Smooth muscle cell (in vitro differentiated cells): Measurements from ENCODE around the gene MYBPHL. TPM values are rescaled to one million over a fixed set of nuclear protein-coding genes. Genes with fewer than 3 reads are reported as not detected.

Source experiments
- DNase-seq: peaks from one replicate; lab custom pipeline; 2025; ENCODE audit not compliant: unreplicated experiment; lab: John Stamatoyannopoulos, UW
- H2AFZ ChIP-seq: fragments of 200-600 bp; sonication (generic); 2 replicates; pipeline ENCODE4 v1.6.0; 2016; ENCODE audit warnings: antibody characterized with exemption, low read depth, mild to moderate bottlenecking
- H3F3A ChIP-seq: fragments of 200-600 bp; sonication (generic); 2 replicates; pipeline ENCODE4 v1.6.0; 2017; ENCODE audit warnings: antibody characterized with exemption, low read depth
- H3K27ac ChIP-seq: fragments of 200-600 bp; sonication (generic); 2 replicates; pipeline ENCODE4 v1.5.1; 2016; ENCODE audit warnings: low read depth, mild to moderate bottlenecking
- H3K27me3 ChIP-seq: fragments of 200-600 bp; sonication (generic); 2 replicates; pipeline ENCODE4 v1.6.1; 2016; ENCODE audit warnings: low read depth, mild to moderate bottlenecking
- H3K36me3 ChIP-seq: fragments of 200-600 bp; sonication (generic); 2 replicates; pipeline ENCODE4 v1.5.1; 2016; ENCODE audit warnings: low read depth
- H3K4me1 ChIP-seq: fragments of 200-600 bp; sonication (generic); 2 replicates; pipeline ENCODE4 v1.5.1; 2016; ENCODE audit warnings: low read depth
- H3K4me2 ChIP-seq: fragments of 200-600 bp; sonication (generic); 2 replicates; pipeline ENCODE4 v1.6.0; 2016; ENCODE audit warnings: mild to moderate bottlenecking
- H3K4me3 ChIP-seq: fragments of 200-600 bp; sonication (generic); 2 replicates; pipeline ENCODE4 v1.5.1; 2016; ENCODE audit warnings: mild to moderate bottlenecking
- H3K79me2 ChIP-seq: fragments of 200-600 bp; sonication (generic); 2 replicates; pipeline ENCODE4 v1.6.0; 2016; ENCODE audit warnings: low read depth, mild to moderate bottlenecking
- H3K9ac ChIP-seq: fragments of 200-600 bp; sonication (generic); 2 replicates; pipeline ENCODE4 v1.6.0; 2016; ENCODE audit warnings: low read depth
- H3K9me3 ChIP-seq: fragments of 200-600 bp; sonication (generic); replicated peaks from 2 replicates; pipeline ENCODE4 v1.5.1; 2016; ENCODE audit warnings: low read depth
- H4K20me1 ChIP-seq: fragments of 200-600 bp; sonication (generic); 2 replicates; pipeline ENCODE4 v1.6.0; 2016; ENCODE audit warnings: low read depth
- WGBS: methylation state at CpG from one replicate; pipeline ENCODE4 v1.1.7; 2016; ENCODE audit warnings: low lambda C conversion rate; 5-methylcytosine and 5-hydroxymethylcytosine counted together
- polyA plus RNA-seq: library from polyadenylated mRNA; unstranded; fragments of >200 nt; fragmentation: Nextera tagmentation; extraction: Ambion mirVana; gene quantifications from 2 replicates; pipeline ENCODE4 v1.2.1, GENCODE V29; 2016
- total RNA-seq: library from RNA; depleted of rRNA; stranded (reverse); fragments of >200 nt; gene quantifications from 2 replicates; pipeline ENCODE4 v1.2.3, GENCODE V29; 2014
- TF ChIP-seq, protein P1 (sequence below): fragments of 200-600 bp; sonication (generic); IDR thresholded peaks from 2 replicates; pipeline ENCODE4 v1.5.1; 2017; ENCODE audit warnings: borderline replicate concordance, mild to moderate bottlenecking, antibody characterized with exemption; ENCODE audit not compliant: insufficient read depth, poor library complexity, severe bottlenecking

MYBPHL gene
- total and polyA plus RNA-seq, 2 experiments from 2014 or later, result not detected

DNA sequence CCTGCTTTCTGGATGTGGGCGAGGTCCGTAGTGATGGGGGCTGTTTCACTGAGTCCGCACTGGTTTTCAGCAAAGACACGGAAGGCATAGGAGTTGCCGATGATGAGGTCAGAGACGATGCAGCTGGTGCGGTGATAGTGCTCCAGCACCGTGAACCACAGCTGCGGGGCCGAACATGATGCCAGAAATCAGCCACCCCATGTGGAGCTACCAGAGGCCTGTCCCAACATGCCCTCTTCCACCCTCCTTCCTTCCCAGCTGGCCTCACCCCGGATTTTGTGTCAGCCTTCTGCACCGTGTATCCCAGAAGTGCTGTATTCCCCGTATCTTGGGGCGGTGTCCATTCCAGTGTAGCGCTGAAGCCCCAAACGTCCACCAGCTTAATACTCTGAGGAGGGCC, 10.0 kb downstream of the MYBPHL start:
- 93% methylated on average over 13 of the region's 16 CpGs for WGBS
- H3K4me1 ChIP-seq, result no peaks in the 10 kb centered on the region
- no peaks in the 10 kb centered on the region for H3K79me2 ChIP-seq
- no peak overlapping the region for H3K4me3 ChIP-seq
- H4K20me1 ChIP-seq, result no peaks in the 10 kb centered on the region
- no peak overlapping the region for H3K4me2 ChIP-seq
- peaks cover 4% of the 10 kb centered on the region for H3F3A ChIP-seq
- no peak for DNase-seq
- TF ChIP-seq, protein P1, sequence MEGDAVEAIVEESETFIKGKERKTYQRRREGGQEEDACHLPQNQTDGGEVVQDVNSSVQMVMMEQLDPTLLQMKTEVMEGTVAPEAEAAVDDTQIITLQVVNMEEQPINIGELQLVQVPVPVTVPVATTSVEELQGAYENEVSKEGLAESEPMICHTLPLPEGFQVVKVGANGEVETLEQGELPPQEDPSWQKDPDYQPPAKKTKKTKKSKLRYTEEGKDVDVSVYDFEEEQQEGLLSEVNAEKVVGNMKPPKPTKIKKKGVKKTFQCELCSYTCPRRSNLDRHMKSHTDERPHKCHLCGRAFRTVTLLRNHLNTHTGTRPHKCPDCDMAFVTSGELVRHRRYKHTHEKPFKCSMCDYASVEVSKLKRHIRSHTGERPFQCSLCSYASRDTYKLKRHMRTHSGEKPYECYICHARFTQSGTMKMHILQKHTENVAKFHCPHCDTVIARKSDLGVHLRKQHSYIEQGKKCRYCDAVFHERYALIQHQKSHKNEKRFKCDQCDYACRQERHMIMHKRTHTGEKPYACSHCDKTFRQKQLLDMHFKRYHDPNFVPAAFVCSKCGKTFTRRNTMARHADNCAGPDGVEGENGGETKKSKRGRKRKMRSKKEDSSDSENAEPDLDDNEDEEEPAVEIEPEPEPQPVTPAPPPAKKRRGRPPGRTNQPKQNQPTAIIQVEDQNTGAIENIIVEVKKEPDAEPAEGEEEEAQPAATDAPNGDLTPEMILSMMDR, result no peak
- H3K36me3 ChIP-seq, result no peaks in the 10 kb centered on the region
- no peak overlapping the region for H2AFZ ChIP-seq
- no peaks in the 10 kb centered on the region for H3K27me3 ChIP-seq
- no peak overlapping the region for H3K27ac ChIP-seq
- no peak overlapping the region for H3K9ac ChIP-seq
- no peaks in the 10 kb centered on the region for H3K9me3 ChIP-seq

- Histone ChIP-seq H2AFZ (no peak overlapping the region), H3K36me3 (no peaks in the 10 kb centered on the region), H3K9me3 (no peaks in the 10 kb centered on the region), H3K27me3 (no peaks in the 10 kb centered on the region), H3K4me3 (no peak overlapping the region), H3K79me2 (no peaks in the 10 kb centered on the region), H3K9ac (no peak overlapping the region), H4K20me1 (no peaks in the 10 kb centered on the region), H3K27ac (no peak overlapping the region), H3K4me2 (no peak overlapping the region), H3F3A (peaks cover 4% of the 10 kb centered on the region), H3K4me1 (no peaks in the 10 kb centered on the region)
- DNase-seq, result no peak
- TF ChIP-seq, protein P1, result no peak
- WGBS, result 82% methylated on average over 12 of the region's 12 CpGs
Observed at GRCh38 chr1:109295712-109296415, 10.9 kb downstream of the MYBPHL start.

GRCh38 chr1:109294481-109294880, 12.3 kb downstream of the MYBPHL start:
- H3K9me3 ChIP-seq, result no peaks in the 10 kb centered on the region
- no peak overlapping the region for H3K4me3 ChIP-seq
- 96% methylated on average over 4 of the region's 4 CpGs for WGBS
- H3K27me3 ChIP-seq, result no peaks in the 10 kb centered on the region
- H4K20me1 ChIP-seq, result no peaks in the 10 kb centered on the region
- H3K79me2 ChIP-seq, result no peaks in the 10 kb centered on the region
- H3K27ac ChIP-seq, result peak overlapping the region; percentile 37
- H3K4me2 ChIP-seq, result no peak overlapping the region
- no peak overlapping the region for H3K9ac ChIP-seq
- no peaks in the 10 kb centered on the region for H3K4me1 ChIP-seq
- H2AFZ ChIP-seq, result no peak overlapping the region
- H3F3A ChIP-seq, result peaks cover 4% of the 10 kb centered on the region
- TF ChIP-seq, protein P1, result no peak
- H3K36me3 ChIP-seq, result no peaks in the 10 kb centered on the region
- no peak for DNase-seq

GRCh38 chr1:109293026-109293425, 13.8 kb downstream of the MYBPHL start:
- Histone ChIP-seq H3K9me3 (no peaks in the 10 kb centered on the region), H2AFZ (no peak overlapping the region), H3K4me3 (no peak overlapping the region), H3K4me1 (no peaks in the 10 kb centered on the region), H3F3A (no peaks in the 10 kb centered on the region), H3K4me2 (no peak overlapping the region), H3K27me3 (no peaks in the 10 kb centered on the region), H4K20me1 (no peaks in the 10 kb centered on the region), H3K27ac (no peak overlapping the region), H3K79me2 (no peaks in the 10 kb centered on the region), H3K36me3 (no peaks in the 10 kb centered on the region), H3K9ac (no peak overlapping the region)
- TF ChIP-seq, protein P1, result no peak
- DNase-seq, result no peak
- WGBS, result 74% methylated on average over 2 of the region's 2 CpGs
